ENCODE measurements around the gene MYO1F. TPM values are rescaled to one million over a fixed set of nuclear protein-coding genes. Genes with fewer than 3 reads are reported as not detected.
A peak's percentile ranks its signal among the peaks of the same experiment; 100 is the strongest.

MYO1F gene
- 0.09 and 0.13 TPM in 2 replicates for total RNA-seq (2016; rRNA removed; fragmentation: Illumina TruSeq; extraction: Trizol)
- total RNA-seq (2016; cell fraction: cytosol; rRNA removed; fragmentation: Illumina TruSeq; extraction: Trizol; ENCODE audit: low read depth): 0.20 and 0.26 TPM in 2 replicates
- 0.11 and 0.16 TPM in 2 replicates for total RNA-seq (2016; cell fraction: insoluble cytoplasmic fraction; rRNA removed; fragmentation: Illumina TruSeq; extraction: Trizol)
- 0.21 and 0.80 TPM in 2 replicates for total RNA-seq (2016; cell fraction: membrane; rRNA removed; fragmentation: Illumina TruSeq; extraction: Trizol)
- total RNA-seq (2016; cell fraction: nucleus; rRNA removed; fragmentation: Illumina TruSeq; extraction: Trizol): not detected in 2 replicates
- polyA plus RNA-seq (2011; rRNA removed): 0.13 and 0.34 TPM in 2 replicates
- 0.13 and 0.30 TPM in 2 replicates for polyA plus RNA-seq (2011; cell fraction: cytosol; rRNA removed)
- 0.40 and 0.64 TPM in 2 replicates for polyA plus RNA-seq (2011; cell fraction: nucleus; rRNA removed)
- polyA plus RNA-seq (2012): 0.42 and 1.5 TPM in 2 replicates
- polyA plus RNA-seq (2016; cell fraction: cytosol; fragmentation: Illumina TruSeq; extraction: Trizol; ENCODE audit: low read depth): 0.25 and 0.37 TPM in 2 replicates
- polyA plus RNA-seq (2016; cell fraction: insoluble cytoplasmic fraction; fragmentation: Illumina TruSeq; extraction: Trizol; ENCODE audit: low read depth): 0.16 TPM in 1 of 2 replicates, not detected in the other
- polyA plus RNA-seq (2016; cell fraction: membrane; fragmentation: Illumina TruSeq; extraction: Trizol; ENCODE audit: low read depth): 0.32 and 0.36 TPM in 2 replicates
- 0.17 and 0.21 TPM in 2 replicates for polyA plus RNA-seq (2016; cell fraction: nucleus; fragmentation: Illumina TruSeq; extraction: Trizol; ENCODE audit: insufficient read depth, low read depth)
- 0.42 and 0.63 TPM in 2 replicates for polyA minus RNA-seq (2011; rRNA and poly(A)+ RNA removed; ENCODE audit: low replicate concordance)
- not detected in 2 replicates for polyA minus RNA-seq (2011; cell fraction: cytosol; rRNA and poly(A)+ RNA removed)
- not detected in 2 replicates for polyA minus RNA-seq (2011; cell fraction: nucleus; rRNA and poly(A)+ RNA removed)
- percentile 7 among the genes with signal in this experiment for Bru-seq, nascent RNA
- BruChase-seq, experiment 1, labeled RNA remaining after a 6-hour chase: percentile 9 among the genes with signal in this experiment
- percentile 4 among the genes with signal in this experiment for BruChase-seq, experiment 2, labeled RNA remaining after a 2-hour chase
- long read RNA-seq, experiment 1, partial matches to known transcripts: 2 of 2 reads
- long read RNA-seq, experiment 1, other reads (novel, unspliced or antisense): 0 of 2 reads
- long read RNA-seq, experiment 2, partial matches to known transcripts: 1 of 1 reads
- long read RNA-seq, experiment 2, other reads (novel, unspliced or antisense): 0 of 1 reads

- in situ Hi-C loops (cut with HindIII; ENCODE audit: extremely low pct_ligation_motif_present, low pct_unique_long_range_greater_than_20kb) (no loop called here), intact Hi-C loops (cut with micrococcal nuclease; ENCODE audit: unreplicated experiment) (loop anchor here (10.0 kb wide), 1 partner anchor 52 kb away; no protein-coding TSS in a partner anchor)
- Histone ChIP-seq H3K79me2 (ENCODE audit: insufficient read depth, low read length) (no peaks in the 10 kb centered on the region), H4K20me1 (ENCODE audit: insufficient read depth, low read length) (no peaks in the 10 kb centered on the region), H3K4me1 (ENCODE audit: insufficient read depth, low read length) (peaks cover 35% of the 10 kb centered on the region), H2AFZ (ENCODE audit: low read length) (no peak within 1 kb of the TSS), H3K9ac (ENCODE audit: insufficient read depth, low read depth, low read length) (no peak within 1 kb of the TSS), H3K36me3 (replicated peaks in 1 of 2; ENCODE audit: control insufficient read depth in 1 of 2, insufficient read depth in 2 of 2, low read length in 2 of 2) (no peaks in the 10 kb centered on the region), H3K27ac (ENCODE audit: extremely low read length, insufficient read depth, low read length) (no peak within 1 kb of the TSS), H3K4me2 (ENCODE audit: low read depth, low read length) (no peak within 1 kb of the TSS), H3K9me3 (ENCODE audit: low read length) (no peaks in the 10 kb centered on the region), H3K27me3 (ENCODE audit: control insufficient read depth in 1 of 2, insufficient read depth in 2 of 2, low read length in 2 of 2) (peaks cover 0 to 16% of the 10 kb centered on the region in 2 experiments; a peak in 3 of 5 replicates), H3K4me3 (replicated peaks in 1 of 3; ENCODE audit: insufficient read depth in 1 of 3, low read depth in 2 of 3, low read length in 3 of 3) (no peak within 1 kb of the TSS)
- no TSS peak for BruUV-seq (replicated peaks)
- 7% methylated on average over 3 of the region's 7 CpGs for WGBS (ENCODE audit: low lambda C conversion rate)
- CTCF ChIA-PET (ENCODE audit: low intra/inter-chr PET ratio, low total read pairs): no interaction called here
- ATAC-seq (no peak), FAIRE-seq (no peak), DNase-seq (ENCODE audit: low spot score) (no peak)
- POLR2A ChIA-PET: no interaction called here
- TF ChIP-seq GPBP1L1 (CRISPR knock-in tag; IDR thresholded peaks at IDR 0.05): no peak
- no peak for TF ChIP-seq ZNF598 (CRISPR knock-in tag; IDR thresholded peaks at IDR 0.05; ENCODE audit: borderline replicate concordance)
Observed at GRCh38 chr19:8577247-8577646, at the start of gene MYO1F. Gene MYO1F (minus strand): TSS chr19:8577442. CDS start chr19:8577309, 133 bp downstream.

Measured in HepG2 (cell line).